GM18517 (cell line): ENCODE data around the gene TMEM132E.

Source experiments
- ATAC-seq: cut with Tn5 transposase; IDR thresholded peaks from one replicate; pipeline ENCODE4 v1.9.1; 2021; ENCODE audit warnings: mild to moderate bottlenecking, moderate library complexity; ENCODE audit not compliant: unreplicated experiment

TMEM132E gene

DNA sequence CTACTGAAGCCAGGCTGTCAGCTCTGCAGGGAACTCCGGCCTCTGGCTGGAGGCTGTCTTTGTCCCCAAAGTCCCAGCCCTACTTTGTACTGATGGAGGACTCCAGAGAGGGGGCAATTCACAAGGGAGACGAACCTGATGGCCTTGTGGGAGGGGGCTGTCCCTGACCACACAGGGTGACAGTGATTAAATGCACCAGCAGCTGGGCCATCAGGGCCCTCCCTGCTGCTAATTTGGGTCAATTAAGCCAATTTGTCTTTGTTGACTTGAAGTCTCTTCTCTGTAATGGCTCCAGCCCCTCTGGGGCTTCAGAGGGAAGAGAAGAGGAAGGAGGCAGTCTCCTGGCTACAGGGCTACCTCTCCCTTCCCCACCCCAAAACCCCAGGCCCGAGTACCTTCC is 22.0 kb downstream of the TMEM132E start:
- no peak for ATAC-seq

DNA sequence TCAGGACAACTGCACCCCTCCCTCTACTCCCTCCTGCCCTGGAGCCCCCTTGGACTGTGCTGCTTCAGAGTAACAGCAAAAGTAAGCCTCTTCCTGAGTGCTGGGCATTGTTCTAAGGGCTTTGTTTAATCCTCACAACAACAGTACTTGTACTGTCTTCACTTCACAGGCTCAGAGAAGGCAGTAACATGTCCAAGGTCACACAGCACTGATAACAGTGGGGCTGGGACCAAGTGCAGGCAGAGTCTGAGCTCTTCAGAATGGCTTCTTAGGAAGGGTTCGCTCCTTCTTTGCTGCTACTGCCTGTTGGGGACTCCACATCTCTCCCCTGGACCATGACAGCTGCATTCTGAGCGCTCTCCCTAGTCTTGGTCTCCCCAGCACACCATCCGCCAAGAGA is 24.6 kb downstream of the TMEM132E start:
- ATAC-seq: no peak

DNA sequence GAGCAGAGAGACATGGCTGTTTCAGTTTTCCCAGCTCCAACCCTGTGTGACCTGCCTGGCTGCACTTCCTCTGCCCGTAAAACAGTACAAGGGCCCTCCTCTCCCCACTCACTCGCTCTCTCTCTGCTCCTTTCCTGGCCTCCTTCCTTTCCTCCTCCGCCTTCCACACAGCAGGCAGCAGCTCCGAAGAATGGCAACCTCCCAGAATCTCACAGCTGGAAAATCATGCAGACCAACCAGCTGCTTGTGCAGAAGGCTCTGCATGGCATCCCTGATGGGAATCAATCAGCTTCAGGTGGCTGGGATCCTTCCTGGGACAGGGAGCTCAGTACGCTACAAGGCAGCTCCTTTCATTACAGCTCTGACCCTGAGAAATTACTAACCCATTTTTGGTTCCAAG is 27.4 kb downstream of the TMEM132E start:
- ATAC-seq: no peak

DNA sequence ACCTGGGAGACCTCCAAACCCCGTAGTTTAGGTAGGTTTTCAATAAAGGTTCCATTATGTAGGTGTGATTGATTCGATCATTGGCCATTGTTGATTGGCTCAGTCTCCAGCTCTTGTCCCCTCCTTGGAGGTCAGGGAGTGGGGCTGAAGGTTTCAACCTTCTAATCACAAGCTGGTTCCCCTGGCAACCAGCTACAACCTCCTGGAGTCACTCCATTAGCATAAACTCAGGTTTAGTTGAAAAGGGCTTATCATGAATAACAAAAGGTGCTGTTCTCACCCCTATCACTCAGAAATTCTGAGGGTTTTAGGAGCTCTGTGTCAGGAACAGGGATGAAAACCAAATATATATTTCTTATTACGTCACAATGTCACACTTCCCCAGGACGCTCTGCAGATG is 28.5 kb downstream of the TMEM132E start:
- ATAC-seq: no peak

DNA sequence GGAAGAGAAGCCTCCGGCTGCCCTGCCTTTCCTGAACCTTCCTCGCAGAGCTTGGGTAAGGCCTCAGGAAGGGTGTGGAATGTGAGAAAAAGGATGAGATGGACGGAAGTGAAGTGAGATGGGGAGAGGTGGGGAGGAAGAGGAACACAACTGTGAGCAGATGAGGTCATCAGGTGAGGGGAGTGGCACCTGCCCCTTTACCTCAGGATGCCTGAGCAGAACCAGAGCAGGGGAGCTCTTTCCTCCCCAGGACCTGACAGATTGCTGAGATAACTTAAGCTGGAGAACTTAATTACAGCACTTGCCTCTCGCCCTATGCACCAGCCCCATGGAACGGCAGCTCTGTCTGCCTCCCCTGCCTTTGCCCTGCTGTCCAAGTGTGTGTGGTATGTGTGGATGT is 29.8 kb downstream of the TMEM132E start:
- no peak for ATAC-seq

DNA sequence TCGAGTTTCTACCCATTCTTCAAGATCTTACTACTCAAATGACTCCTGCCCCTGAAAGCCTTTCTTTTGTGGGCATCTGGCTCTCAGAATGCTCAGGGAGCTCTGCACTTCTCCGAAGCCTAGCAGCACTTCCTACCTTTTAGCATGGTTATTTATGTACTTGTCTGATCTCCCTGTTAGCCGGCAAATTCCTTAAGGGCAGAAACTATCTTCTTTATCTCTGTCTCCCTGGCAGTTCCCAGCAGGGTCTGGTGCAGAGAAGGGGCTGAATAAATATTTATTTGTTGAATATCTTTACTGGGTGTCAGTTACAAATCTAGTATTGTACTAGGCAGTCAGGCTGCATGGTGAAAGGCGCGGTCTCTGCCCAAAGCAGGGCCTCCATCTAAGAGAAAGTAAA is 30.7 kb downstream of the TMEM132E start:
- ATAC-seq: no peak

DNA sequence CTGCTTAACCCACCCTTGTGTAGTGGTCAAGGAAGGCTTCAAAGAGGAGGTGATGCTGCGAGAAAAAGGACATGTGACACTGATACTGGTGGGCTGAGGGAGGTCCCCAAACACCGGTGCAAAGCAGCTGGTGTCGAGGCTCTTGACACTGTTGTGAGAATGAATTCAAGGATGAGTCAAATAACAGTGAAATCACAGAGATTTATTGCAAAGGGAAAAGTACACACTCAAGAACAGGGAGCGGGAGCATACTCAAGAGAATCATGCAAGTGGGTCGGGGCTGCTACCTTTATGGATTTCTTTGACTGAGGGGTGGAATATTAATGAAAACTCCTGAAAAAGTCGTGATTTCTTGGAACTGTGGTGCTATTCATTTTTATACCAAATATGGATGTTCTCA is 31.1 kb downstream of the TMEM132E start:
- ATAC-seq: no peak

DNA sequence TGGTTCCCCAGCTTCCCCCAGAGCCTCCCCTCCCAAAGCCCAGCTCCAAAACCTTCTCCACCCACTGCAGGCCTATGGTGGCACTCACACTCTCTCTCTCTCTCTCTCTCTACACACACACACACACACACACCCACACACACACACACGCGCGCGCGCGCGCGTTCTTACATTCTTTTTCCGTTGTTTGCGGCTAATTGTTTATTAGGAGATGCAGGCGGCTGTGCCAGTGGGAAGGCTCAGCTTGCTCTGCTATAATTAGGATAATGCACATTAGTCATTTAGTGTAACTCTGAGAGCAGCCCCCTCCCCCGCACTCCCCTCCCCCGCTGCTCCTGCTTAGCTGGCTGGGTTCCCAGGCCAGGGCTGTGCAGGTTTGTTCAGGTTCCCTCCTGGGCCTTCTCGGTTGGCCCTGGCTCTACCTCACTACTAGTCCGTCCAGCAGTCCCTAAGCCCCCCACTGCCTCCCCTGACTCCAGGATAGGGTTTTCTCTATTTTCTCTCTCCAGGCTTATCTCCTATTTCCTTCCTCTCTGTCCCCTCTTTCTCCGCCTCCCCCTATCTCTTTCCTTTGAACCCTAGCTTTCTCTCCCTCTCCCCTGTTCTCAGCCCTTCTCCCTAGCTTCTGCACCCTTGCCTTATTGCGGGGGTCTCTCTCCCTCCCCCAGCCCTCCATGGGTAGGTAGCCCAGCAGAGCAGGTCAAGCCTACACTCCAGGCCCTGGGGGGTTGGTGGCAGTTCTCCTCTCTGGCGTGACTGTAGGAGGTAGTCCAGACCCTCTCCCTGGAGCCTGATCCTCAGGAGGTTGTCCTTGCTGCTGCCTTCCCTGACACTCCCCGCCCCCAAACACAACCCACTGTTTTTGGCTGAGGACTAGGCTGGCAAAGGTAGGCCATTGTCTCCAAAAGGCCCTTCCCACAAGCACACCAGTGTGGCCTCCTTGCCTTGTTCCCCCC is 34.0 kb downstream of the TMEM132E start:
- ATAC-seq: no peak

DNA sequence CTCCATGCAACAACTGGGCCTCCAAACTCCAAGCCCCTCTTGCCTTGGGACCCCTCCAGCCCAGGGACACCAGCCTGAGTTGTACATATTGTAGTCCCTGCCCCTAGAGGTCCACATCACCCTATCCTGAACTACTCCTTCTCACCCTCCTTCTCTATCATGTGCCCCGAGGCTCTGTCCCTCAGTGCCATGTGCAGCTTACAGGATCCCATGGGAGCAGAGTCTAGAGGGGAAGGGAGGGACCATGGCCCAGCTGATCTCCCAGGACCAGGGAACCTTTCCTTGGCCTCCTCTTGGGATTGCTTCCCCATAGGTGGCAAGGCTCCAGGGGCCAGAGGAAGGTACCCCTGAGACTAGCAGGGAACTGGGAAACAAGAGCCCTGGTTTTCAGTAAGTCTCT is 35.3 kb downstream of the TMEM132E start:
- no peak for ATAC-seq

DNA sequence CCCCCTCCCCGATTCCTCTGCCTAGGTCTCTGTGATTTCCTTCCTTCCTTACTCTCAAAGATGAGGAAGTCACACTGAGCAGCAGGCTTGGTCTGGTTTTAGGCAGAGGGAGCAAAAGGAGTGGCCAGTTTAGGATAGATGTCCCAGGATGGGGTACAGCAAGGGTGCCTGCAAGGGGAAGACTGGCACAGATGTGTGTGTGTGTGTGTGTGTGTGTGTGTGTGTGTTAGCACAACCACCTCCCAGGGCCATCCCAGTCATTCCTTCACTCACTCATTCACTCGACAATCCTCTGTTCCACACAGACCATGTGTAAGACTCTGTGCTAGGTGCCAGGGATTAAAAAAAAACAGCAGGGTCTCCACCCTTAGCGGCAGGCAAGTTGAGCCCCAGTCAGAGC is 35.9 kb downstream of the TMEM132E start:
- no peak for ATAC-seq

DNA sequence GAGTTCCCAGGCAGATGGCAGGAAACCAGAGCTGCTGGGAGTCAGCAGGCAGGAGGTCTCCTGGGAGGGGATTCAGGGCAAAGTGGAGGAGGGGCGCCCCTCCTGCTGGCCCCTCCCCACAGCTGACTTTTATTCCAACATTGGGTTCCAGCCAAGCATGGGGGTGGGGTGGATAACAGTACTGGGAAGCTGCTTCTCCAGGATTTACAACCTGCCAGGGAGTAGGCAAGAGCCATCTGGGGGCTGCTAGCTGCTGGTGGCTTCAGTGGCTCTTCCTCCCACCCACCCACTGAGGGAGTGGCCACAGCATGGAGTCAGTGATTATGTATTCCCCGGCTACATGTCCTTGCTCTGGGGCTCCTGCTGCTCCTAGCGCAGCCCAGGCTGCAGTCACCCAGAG is 36.8 kb downstream of the TMEM132E start:
- no peak for ATAC-seq

DNA sequence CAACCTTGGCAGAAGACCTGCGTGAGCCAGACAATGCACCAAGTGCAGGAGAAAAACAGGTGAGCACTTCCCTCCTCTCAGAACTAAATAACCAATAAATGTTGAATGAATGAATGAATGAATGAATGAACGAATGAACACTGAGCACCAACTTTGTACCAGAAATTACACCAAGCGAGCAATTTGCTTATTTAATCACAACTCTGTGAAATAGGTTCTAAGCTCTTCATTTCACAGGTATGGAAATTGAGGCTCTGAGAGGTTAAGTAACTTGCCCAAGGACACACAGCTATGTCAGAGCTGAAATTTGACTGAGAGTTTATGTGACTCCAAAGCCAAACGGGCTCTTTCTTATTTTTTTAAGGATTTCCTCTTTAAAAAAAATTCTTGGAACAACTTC is 38.0 kb downstream of the TMEM132E start:
- ATAC-seq: no peak

DNA sequence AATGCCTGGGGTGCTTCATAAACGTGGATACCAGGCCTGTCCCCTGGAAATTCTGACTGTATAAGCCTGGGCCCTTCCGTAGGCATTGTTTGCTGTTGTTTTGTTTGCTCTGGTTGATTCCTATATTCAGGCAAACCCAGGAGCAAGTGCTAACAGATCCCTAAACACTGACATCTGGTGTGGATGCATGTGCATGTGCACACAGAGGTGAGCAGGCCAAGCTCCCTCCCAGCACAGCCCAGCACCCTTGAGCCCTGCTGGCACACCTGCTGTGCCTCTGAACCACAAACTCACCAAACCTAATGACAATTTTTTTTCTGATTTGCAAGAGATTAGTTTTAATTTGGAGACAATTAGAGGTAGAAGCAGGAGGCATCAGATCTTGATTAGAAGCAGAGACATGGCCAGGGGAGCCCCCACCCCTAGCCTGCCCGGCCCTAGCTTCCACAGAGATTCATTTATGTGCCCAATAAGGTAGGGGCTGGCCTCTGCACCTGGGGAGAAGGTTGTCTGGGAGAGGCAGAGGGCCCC is 40.4 kb downstream of the TMEM132E start:
- ATAC-seq: no peak

DNA sequence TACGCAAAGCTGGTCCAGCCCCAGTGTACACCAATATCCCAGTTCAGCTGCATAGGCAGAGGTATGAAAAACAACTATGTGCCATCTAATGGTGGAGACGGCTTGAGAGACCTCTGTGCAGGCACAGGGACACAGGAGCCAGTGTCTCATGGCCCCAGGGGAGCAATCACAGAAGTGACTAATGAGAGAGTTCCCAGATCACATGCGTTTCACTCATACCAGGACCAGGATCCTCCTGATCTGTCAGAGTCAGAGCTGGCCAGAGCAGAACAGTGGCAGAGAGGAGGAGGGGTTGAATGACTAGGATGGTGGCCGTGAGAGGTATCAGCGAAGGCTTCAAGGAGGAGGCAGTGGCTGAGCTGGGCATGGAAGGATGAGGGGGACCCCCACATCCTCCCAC is 41.1 kb downstream of the TMEM132E start:
- ATAC-seq: no peak

DNA sequence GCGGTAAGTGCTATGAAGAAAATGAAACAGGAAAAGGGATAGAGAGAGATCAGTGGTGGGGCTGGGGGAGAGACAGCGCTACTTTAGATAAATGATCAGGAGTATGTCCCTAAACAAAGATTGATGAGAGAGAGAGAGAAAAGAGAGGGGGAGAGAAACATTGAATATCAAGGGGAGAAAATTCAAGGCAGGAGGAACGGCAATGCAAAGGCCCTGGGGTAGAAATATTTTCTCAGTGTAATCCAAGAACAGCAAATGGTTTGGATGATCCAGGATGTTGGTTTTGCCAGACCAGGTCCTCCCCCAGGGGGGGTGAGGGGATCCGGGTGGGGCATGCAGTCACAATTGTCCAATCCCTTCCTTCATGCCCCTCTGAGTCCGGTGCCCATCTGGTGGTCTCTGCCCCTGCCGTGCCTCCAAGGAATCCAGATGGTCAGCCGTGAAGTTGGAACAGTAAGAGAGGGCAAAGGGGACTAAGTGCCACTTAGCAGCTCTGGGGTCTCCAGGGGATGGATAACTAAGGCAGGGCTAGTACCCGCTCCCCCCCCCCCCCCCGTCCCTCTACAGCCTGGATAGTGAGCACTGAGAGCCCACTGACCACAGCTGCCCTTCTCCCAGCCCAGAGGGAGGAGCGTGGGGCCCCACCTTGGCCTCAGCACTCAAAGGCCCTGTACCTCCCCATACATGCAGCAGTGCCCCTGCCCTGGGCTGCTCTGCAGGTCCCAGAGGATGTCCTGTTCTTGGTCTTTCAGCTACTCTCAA is 43.7 kb downstream of the TMEM132E start:
- no peak for ATAC-seq

DNA sequence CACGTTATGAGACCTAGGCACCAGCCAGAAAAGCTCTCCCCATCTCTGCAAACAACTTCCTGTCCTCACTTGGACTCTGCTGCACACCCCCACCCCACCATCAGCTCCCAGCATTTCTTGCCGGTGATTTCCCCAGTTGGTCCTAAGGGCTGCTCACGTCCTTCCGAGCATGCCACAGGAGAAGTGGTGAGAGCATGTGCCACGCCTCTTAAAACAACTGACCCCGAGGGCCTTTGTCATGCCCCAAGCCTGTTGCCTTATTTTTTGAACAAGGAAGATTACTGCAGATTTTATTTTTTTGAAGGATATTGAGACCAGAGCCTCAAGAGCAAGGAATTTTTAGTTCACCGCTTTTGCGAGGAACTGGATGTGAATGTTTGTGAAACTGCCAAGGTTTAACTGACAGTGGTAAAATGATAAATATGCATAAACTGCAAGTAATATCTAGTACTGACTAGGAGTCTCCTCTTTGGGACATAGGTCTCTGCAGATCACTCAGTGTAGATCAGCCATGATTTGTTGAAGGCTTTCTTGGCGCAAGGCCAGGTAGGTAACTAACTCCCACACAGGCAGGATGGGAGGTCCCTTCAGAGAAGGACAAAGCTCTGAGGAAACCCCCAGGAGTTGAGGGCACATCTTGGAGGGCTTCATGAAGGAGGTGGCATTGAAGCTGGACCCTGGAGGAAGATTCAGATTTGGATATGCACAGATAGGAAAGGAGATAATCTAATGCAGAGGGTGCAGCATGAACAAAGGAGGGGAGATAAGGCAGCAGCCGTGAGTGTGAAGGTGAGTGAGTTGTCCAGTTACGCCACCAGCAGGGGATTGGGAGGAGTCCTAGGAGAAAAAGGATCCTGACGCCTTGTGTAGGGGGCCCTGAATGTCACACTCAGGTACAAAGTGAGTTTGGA is 44.7 kb downstream of the TMEM132E start:
- no peak for ATAC-seq

DNA sequence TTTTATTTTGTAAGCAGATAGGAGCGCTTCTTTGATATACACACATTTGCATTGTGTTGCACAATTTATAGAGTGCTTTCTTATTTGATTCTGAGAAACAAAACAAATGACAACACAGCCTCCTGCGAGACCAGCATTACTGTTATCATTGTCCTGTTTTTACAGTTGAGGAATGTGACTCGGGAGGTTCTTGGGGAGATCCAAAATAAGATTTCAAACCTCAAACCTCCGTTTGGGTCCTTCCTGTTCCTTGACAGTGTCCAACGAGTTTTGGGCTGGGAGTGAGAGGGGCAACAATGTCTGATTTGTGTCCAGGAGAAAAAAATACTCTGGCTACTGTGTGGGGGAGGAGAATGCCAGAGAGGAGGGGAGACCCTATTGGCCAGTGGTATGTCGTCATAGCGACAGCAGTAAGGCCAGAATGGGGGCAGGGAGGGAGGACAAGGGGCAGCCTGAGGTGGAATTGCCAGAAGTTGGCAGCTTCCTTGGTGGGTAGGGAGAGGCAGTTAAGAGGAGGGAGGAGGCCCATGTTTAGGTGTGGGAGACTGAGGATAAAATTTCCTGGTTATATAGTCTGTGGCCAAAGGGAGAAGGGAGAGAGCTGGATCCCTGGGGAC is 45.5 kb downstream of the TMEM132E start:
- no peak for ATAC-seq

DNA sequence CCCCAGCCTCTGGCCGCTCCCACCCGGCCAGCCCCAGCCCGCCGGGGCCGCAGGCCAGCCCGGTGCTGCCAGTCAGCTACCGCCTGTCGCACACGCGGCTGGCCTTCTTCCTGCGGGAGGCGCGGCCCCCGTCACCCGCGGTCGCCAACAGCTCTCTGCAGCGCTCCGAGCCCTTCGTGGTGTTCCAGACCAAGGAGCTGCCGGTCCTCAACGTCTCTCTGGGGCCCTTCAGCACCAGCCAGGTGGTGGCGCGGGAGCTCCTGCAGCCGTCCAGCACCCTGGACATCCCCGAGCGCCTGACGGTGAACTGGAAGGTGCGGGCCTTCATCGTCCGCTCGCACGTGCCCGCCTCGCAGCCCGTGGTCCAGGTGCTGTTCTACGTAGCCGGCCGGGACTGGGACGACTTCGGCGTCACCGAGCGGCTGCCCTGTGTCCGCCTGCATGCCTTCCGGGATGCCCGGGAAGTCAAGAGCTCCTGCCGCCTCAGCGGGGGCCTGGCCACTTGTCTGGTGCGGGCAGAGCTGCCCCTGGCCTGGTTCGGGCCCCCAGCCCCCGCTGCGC is 46.8 kb downstream of the TMEM132E start:
- no peak for ATAC-seq

DNA sequence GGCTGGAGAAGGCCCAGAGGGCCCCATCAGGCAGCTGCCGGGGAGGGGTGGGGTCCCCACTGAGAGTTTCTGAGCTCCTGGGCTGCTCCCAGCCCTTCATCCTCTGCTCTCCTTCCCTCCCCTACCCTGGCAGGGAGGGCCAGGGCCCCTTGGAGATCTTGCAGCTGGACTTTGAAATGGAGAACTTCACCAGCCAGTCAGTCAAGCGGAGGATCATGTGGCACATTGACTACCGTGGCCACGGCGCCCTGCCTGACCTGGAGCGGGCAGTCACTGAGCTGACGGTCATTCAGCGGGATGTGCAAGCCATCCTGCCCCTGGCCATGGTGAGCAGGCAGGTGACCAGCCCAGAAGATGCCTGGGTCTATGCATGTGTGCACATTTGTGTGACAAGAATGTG is 49.5 kb downstream of the TMEM132E start:
- ATAC-seq: no peak

DNA sequence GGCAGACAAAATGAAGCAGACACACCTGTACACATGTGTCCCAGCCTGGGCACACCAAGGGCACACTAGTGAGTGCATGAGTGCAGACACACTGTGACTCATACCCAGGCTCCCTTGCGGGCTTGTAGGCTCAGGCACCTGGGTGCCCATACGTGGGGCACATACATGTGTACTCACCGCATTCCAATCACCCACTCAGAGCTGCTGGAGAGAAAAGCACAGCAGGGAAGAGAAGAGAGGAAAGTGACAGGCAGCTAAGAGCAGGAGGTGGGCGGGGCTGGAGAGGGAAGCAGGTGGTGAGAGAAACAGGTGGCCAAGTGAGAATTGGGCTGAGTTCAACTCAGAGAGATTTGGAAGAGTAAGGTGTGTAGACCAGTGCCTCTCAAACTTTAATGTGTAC is 54.0 kb downstream of the TMEM132E start:
- no peak for ATAC-seq
